Vagina (tissue), 2 donors: ENCODE data around the gene CDH4.

ENCODE experiments used
- CTCF ChIP-seq, 3 experiments: fragments of 450-650 bp in 2 of 3; fragments of 200-600 bp in 1 of 3; sonication (generic) in 1 of 3; IDR thresholded peaks; one replicate each; pipeline ENCODE4 v1.5.1; 2017 to 2019; ENCODE audit warnings: antibody characterized with exemption in 3 of 3, mild to moderate bottlenecking in 2 of 3, moderate library complexity in 2 of 3
- POLR2A ChIP-seq, 2 donors: fragments of 450-650 bp; IDR thresholded peaks; one replicate each; pipeline ENCODE4 v1.6.1; 2017; ENCODE audit warnings: antibody characterized with exemption in 2 of 2, mild to moderate bottlenecking in 2 of 2, moderate library complexity in 2 of 2
- POLR2AphosphoS5 ChIP-seq, 2 donors: sonication (generic); formaldehyde crosslinking; IDR thresholded peaks; one replicate each; pipeline ENCODE4 v1.9.0; 2017; ENCODE audit warnings: antibody characterized with exemption in 2 of 2, mild to moderate bottlenecking in 2 of 2, low read depth in 1 of 2; ENCODE audit not compliant: insufficient read depth in 1 of 2

GRCh38 chr20:61821735-61822134 is 569.7 kb downstream of the CDH4 start:
- TF ChIP-seq POLR2A (IDR thresholded peaks at IDR 0.05) (no peak), POLR2AphosphoS5 (IDR thresholded peaks at IDR 0.05; ENCODE audit: insufficient read depth in 1 of 2, low read depth in 1 of 2) (no peak), CTCF (IDR thresholded peaks at IDR 0.05) (no peak)
